KBM-7 (cell line): ENCODE results near the gene AQP7.
A peak's percentile ranks its signal among the peaks of the same experiment; 100 is the strongest.
"Not testable (repeated sequence)": the region's sequence is repeated elsewhere in the genome, so short reads cannot be mapped to it uniquely, and the experiment has no call there.

ENCODE experiments used
- DNase-seq: peaks from one replicate; pipeline ENCODE4 v3.0.0-alpha.2; 2015
- in situ Hi-C: fragments of 300-500 bp; cut with MboI; formaldehyde crosslinking; loops from 2 replicates; pipeline ENCODE4 v1.14.3; 2020; ENCODE audit warnings: low sequenced_read_pairs, low pct_unique_long_range_greater_than_20kb, mixed read lengths

AQP7 gene

GRCh38 chr9:33402371-33402770, at the start of gene AQP7:
Gene AQP7 (minus strand): TSS chr9:33402568. CDS start chr9:33401262, 1,306 bp downstream.
- in situ Hi-C loops, DNase-seq: not testable (repeated sequence)

GRCh38 chr9:33450621-33451146, 48.3 kb upstream of the AQP7 start:
- in situ Hi-C loops: no loop called here
- no peak for DNase-seq

- in situ Hi-C loops: no loop called here
Measured at GRCh38 chr9:33449715-33450114, 47.3 kb upstream of the AQP7 start.

GRCh38 chr9:33447799-33448553, 45.6 kb upstream of the AQP7 start:
- no peak for DNase-seq
- in situ Hi-C loops: no loop called here

More at GRCh38 chr9:33449715-33450114, 47.3 kb upstream of the AQP7 start:
- DNase-seq: no peak

- DNase-seq: peak; percentile 88
- in situ Hi-C loops: no loop called here
Measured at GRCh38 chr9:33446946-33447798, 44.8 kb upstream of the AQP7 start, which contains the start of gene AQP3. Gene AQP3 (minus strand): TSS chr9:33447593. CDS start chr9:33447530, 63 bp downstream.

GRCh38 chr9:33446240-33446945, 44.0 kb upstream of the AQP7 start:
- no peak for DNase-seq
- in situ Hi-C loops: no loop called here

- in situ Hi-C loops: no loop called here
- DNase-seq: no peak
Measured at GRCh38 chr9:33445389-33446239, 43.2 kb upstream of the AQP7 start.

GRCh38 chr9:33443464-33444154, 41.2 kb upstream of the AQP7 start:
- in situ Hi-C loops: no loop called here

GRCh38 chr9:33443047-33443446, 40.7 kb upstream of the AQP7 start:
- in situ Hi-C loops: no loop called here
- no peak for DNase-seq

More at GRCh38 chr9:33443464-33444154, 41.2 kb upstream of the AQP7 start:
- no peak for DNase-seq

- no peak for DNase-seq
- in situ Hi-C loops: no loop called here
Measured at GRCh38 chr9:33442125-33442524, 39.8 kb upstream of the AQP7 start.

- DNase-seq: no peak
- in situ Hi-C loops: no loop called here
Measured at GRCh38 chr9:33440609-33441008, 38.2 kb upstream of the AQP7 start.

- in situ Hi-C loops: no loop called here
- no peak for DNase-seq
Measured at GRCh38 chr9:33440204-33440603, 37.8 kb upstream of the AQP7 start.

GRCh38 chr9:33439731-33440130, 37.4 kb upstream of the AQP7 start:
- no peak for DNase-seq
- in situ Hi-C loops: no loop called here

- DNase-seq: no peak
- in situ Hi-C loops: no loop called here
Measured at GRCh38 chr9:33438926-33439680, 36.7 kb upstream of the AQP7 start.

GRCh38 chr9:33437898-33438297, 35.5 kb upstream of the AQP7 start:
- in situ Hi-C loops: no loop called here
- DNase-seq: peak; percentile 76

GRCh38 chr9:33437205-33437604, 34.8 kb upstream of the AQP7 start:
- in situ Hi-C loops: no loop called here

GRCh38 chr9:33436445-33436844, 34.1 kb upstream of the AQP7 start:
- no peak for DNase-seq
- in situ Hi-C loops: no loop called here

More at GRCh38 chr9:33437205-33437604, 34.8 kb upstream of the AQP7 start:
- DNase-seq: no peak
